H1 (cell line): ENCODE measurements around the gene MPPED2. TPM values are rescaled to one million over a fixed set of nuclear protein-coding genes. Genes with fewer than 3 reads are reported as not detected.

Source experiments
- CHD7 ChIP-seq: fragments of 300-600 bp; sonication (generic); IDR thresholded peaks from 2 replicates; pipeline ENCODE4 v1.7.1; 2012; ENCODE audit warnings: low read length, moderate library complexity, mild to moderate bottlenecking, inconsistent platforms; ENCODE audit not compliant: insufficient replicate concordance
- MAX ChIP-seq: IDR thresholded peaks from 2 replicates; pipeline ENCODE4 v1.6.1; 2012; ENCODE audit warnings: inconsistent platforms
- polyA plus RNA-seq, 7 experiments: library from polyadenylated mRNA; depleted of rRNA in 3 of 7; stranded (reverse) in 5 of 7; unstranded in 2 of 7; fragments of >200 nt in 5 of 7; fragments of 200-250 nt in 2 of 7; gene quantifications; 1 replicate in 5 of 7; 2 replicates in 1 of 7; 4 replicates in 1 of 7; pipeline versions ENCODE4 v1.2.1 to v1.2.3, GENCODE V29; 2011 to 2013; ENCODE audit warnings: missing spikeins in 2 of 7, mixed read lengths in 2 of 7
- total RNA-seq: library from RNA; stranded (reverse); fragmentation: NEBNext Ultra II Directional; extraction: Animal tissue kit (Norgen Biotek cat#: 25700); gene quantifications from 2 replicates; pipeline ENCODE4 v1.2.1, GENCODE V29; 2021

MPPED2 gene
- total and polyA plus RNA-seq, 2 of the 8 experiments (the other 6 are each of a cell fraction or from before 2014, with no cell fraction given): 1.3 to 3.5 TPM

DNA sequence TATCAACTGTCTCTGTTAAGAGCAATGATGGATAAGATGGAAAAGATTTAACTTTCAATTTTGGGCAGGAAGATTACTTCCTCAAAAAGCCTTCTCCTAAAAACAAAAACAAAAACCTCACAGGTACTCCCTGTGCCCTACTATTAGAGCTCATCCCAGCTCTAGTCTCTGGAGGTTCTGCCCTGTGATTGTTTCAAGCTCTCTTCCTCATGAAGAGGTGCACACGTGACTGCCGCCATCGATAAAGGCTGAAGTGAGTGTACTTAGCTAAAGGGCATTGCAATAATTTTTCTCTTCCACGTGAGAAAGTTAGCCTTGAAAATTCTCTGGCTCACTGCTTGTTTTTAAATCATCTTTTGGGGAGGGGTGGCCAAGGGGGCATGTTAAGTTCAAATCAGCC, 36.6 kb downstream of the MPPED2 start (continued):
- TF ChIP-seq CHD7: no peak
- no peak for TF ChIP-seq MAX
